Smooth muscle cell (in vitro differentiated cells): ENCODE results near the gene UTRN. TPM values are rescaled to one million over a fixed set of nuclear protein-coding genes. Genes with fewer than 3 reads are reported as not detected.

ENCODE experiments used
- DNase-seq: peaks from one replicate; lab custom pipeline; 2025; ENCODE audit not compliant: unreplicated experiment; lab: John Stamatoyannopoulos, UW
- H2AFZ ChIP-seq: fragments of 200-600 bp; sonication (generic); 2 replicates; pipeline ENCODE4 v1.6.0; 2016; ENCODE audit warnings: antibody characterized with exemption, low read depth, mild to moderate bottlenecking
- H3F3A ChIP-seq: fragments of 200-600 bp; sonication (generic); 2 replicates; pipeline ENCODE4 v1.6.0; 2017; ENCODE audit warnings: antibody characterized with exemption, low read depth
- H3K27ac ChIP-seq: fragments of 200-600 bp; sonication (generic); 2 replicates; pipeline ENCODE4 v1.5.1; 2016; ENCODE audit warnings: low read depth, mild to moderate bottlenecking
- H3K27me3 ChIP-seq: fragments of 200-600 bp; sonication (generic); 2 replicates; pipeline ENCODE4 v1.6.1; 2016; ENCODE audit warnings: low read depth, mild to moderate bottlenecking
- H3K36me3 ChIP-seq: fragments of 200-600 bp; sonication (generic); 2 replicates; pipeline ENCODE4 v1.5.1; 2016; ENCODE audit warnings: low read depth
- H3K4me1 ChIP-seq: fragments of 200-600 bp; sonication (generic); 2 replicates; pipeline ENCODE4 v1.5.1; 2016; ENCODE audit warnings: low read depth
- H3K4me2 ChIP-seq: fragments of 200-600 bp; sonication (generic); 2 replicates; pipeline ENCODE4 v1.6.0; 2016; ENCODE audit warnings: mild to moderate bottlenecking
- H3K4me3 ChIP-seq: fragments of 200-600 bp; sonication (generic); 2 replicates; pipeline ENCODE4 v1.5.1; 2016; ENCODE audit warnings: mild to moderate bottlenecking
- H3K79me2 ChIP-seq: fragments of 200-600 bp; sonication (generic); 2 replicates; pipeline ENCODE4 v1.6.0; 2016; ENCODE audit warnings: low read depth, mild to moderate bottlenecking
- H3K9ac ChIP-seq: fragments of 200-600 bp; sonication (generic); 2 replicates; pipeline ENCODE4 v1.6.0; 2016; ENCODE audit warnings: low read depth
- H3K9me3 ChIP-seq: fragments of 200-600 bp; sonication (generic); replicated peaks from 2 replicates; pipeline ENCODE4 v1.5.1; 2016; ENCODE audit warnings: low read depth
- H4K20me1 ChIP-seq: fragments of 200-600 bp; sonication (generic); 2 replicates; pipeline ENCODE4 v1.6.0; 2016; ENCODE audit warnings: low read depth
- CTCF ChIP-seq: fragments of 200-600 bp; sonication (generic); IDR thresholded peaks from 2 replicates; pipeline ENCODE4 v1.5.1; 2017; ENCODE audit warnings: borderline replicate concordance, mild to moderate bottlenecking, antibody characterized with exemption; ENCODE audit not compliant: insufficient read depth, poor library complexity, severe bottlenecking
- WGBS: methylation state at CpG from one replicate; pipeline ENCODE4 v1.1.7; 2016; ENCODE audit warnings: low lambda C conversion rate; 5-methylcytosine and 5-hydroxymethylcytosine counted together
- polyA plus RNA-seq: library from polyadenylated mRNA; unstranded; fragments of >200 nt; fragmentation: Nextera tagmentation; extraction: Ambion mirVana; gene quantifications from 2 replicates; pipeline ENCODE4 v1.2.1, GENCODE V29; 2016
- total RNA-seq: library from RNA; depleted of rRNA; stranded (reverse); fragments of >200 nt; gene quantifications from 2 replicates; pipeline ENCODE4 v1.2.3, GENCODE V29; 2014

The UTRN gene
- total and polyA plus RNA-seq, 2 experiments from 2014 or later = 12.6 to 47.3 TPM

- Histone ChIP-seq H2AFZ (no peak overlapping the region), H3K4me2 (no peak overlapping the region), H3F3A (no peaks in the 10 kb centered on the region)
Observed at GRCh38 chr6:144315981-144316861, 31.1 kb downstream of the UTRN start.

GRCh38 chr6:144316862-144317195, 31.7 kb downstream of the UTRN start:
- Histone ChIP-seq H3K4me3 (no peak overlapping the region), H3F3A (no peaks in the 10 kb centered on the region), H3K27ac (no peak overlapping the region), H3K4me2 (no peak overlapping the region), H3K27me3 (no peaks in the 10 kb centered on the region), H3K36me3 (no peaks in the 10 kb centered on the region), H2AFZ (no peak overlapping the region), H4K20me1 (peaks cover 5% of the 10 kb centered on the region), H3K9ac (no peak overlapping the region), H3K4me1 (no peaks in the 10 kb centered on the region), H3K9me3 (no peaks in the 10 kb centered on the region), H3K79me2 (peaks cover 16% of the 10 kb centered on the region)
- TF ChIP-seq CTCF = no peak
- DNase-seq = no peak

More at GRCh38 chr6:144315981-144316861, 31.1 kb downstream of the UTRN start:
- H3K79me2 ChIP-seq = peaks cover 20% of the 10 kb centered on the region
- H3K4me1 ChIP-seq = no peaks in the 10 kb centered on the region
- 98% methylated on average over 6 of the region's 6 CpGs for WGBS
- DNase-seq = no peak
- H3K9ac ChIP-seq = no peak overlapping the region
- no peak overlapping the region for H3K4me3 ChIP-seq
- no peak overlapping the region for H3K27ac ChIP-seq
- H3K9me3 ChIP-seq = no peaks in the 10 kb centered on the region
- H3K27me3 ChIP-seq = no peaks in the 10 kb centered on the region
- no peaks in the 10 kb centered on the region for H4K20me1 ChIP-seq
- H3K36me3 ChIP-seq = no peaks in the 10 kb centered on the region
- TF ChIP-seq CTCF = no peak

GRCh38 chr6:144317736-144318135, 32.6 kb downstream of the UTRN start:
- WGBS = 82% methylated on average over 2 of the region's 2 CpGs
- Histone ChIP-seq H3K27me3 (no peaks in the 10 kb centered on the region), H3K9ac (no peak overlapping the region), H3F3A (no peaks in the 10 kb centered on the region), H3K4me2 (no peak overlapping the region), H3K4me1 (no peaks in the 10 kb centered on the region), H3K4me3 (no peak overlapping the region), H3K9me3 (no peaks in the 10 kb centered on the region), H3K36me3 (no peaks in the 10 kb centered on the region), H3K27ac (no peak overlapping the region), H3K79me2 (peaks cover 11% of the 10 kb centered on the region), H2AFZ (no peak overlapping the region), H4K20me1 (peaks cover 14% of the 10 kb centered on the region)
- no peak for DNase-seq
- no peak for TF ChIP-seq CTCF

- Histone ChIP-seq H2AFZ (no peak overlapping the region), H3K4me3 (no peak overlapping the region), H3K4me2 (no peak overlapping the region), H3K9ac (no peak overlapping the region), H3K27ac (no peak overlapping the region), H4K20me1 (peaks cover 24% of the 10 kb centered on the region), H3F3A (no peaks in the 10 kb centered on the region), H3K36me3 (no peaks in the 10 kb centered on the region), H3K79me2 (peaks cover 7% of the 10 kb centered on the region), H3K27me3 (no peaks in the 10 kb centered on the region), H3K9me3 (no peaks in the 10 kb centered on the region), H3K4me1 (no peaks in the 10 kb centered on the region)
- no peak for TF ChIP-seq CTCF
- 93% methylated on average over 4 of the region's 4 CpGs for WGBS
- DNase-seq = no peak
Observed at GRCh38 chr6:144319211-144319610, 34.1 kb downstream of the UTRN start.
